KOPT-K1 (cell line): Measurements from ENCODE around the gene CLK3.

ENCODE experiments used
- H3K27ac ChIP-seq: fragments of 200-600 bp; sonication (generic); 2 replicates; pipeline ENCODE4 v1.5.1; 2016; ENCODE audit warnings: antibody characterized with exemption, mild to moderate bottlenecking, low read depth, low read length; ENCODE audit not compliant: poor library complexity, severe bottlenecking
- H3K36me3 ChIP-seq: fragments of 200-600 bp; sonication (generic); 2 replicates; pipeline ENCODE4 v1.5.1; 2017; ENCODE audit warnings: antibody characterized with exemption, mild to moderate bottlenecking, low read length, moderate library complexity; ENCODE audit not compliant: insufficient read depth
- H3K9me3 ChIP-seq: fragments of 200-600 bp; sonication (generic); 2 replicates; pipeline ENCODE4 v1.5.1; 2017; ENCODE audit warnings: antibody characterized with exemption, low read length, mild to moderate bottlenecking; ENCODE audit not compliant: insufficient read depth, poor library complexity, severe bottlenecking

The CLK3 gene

DNA sequence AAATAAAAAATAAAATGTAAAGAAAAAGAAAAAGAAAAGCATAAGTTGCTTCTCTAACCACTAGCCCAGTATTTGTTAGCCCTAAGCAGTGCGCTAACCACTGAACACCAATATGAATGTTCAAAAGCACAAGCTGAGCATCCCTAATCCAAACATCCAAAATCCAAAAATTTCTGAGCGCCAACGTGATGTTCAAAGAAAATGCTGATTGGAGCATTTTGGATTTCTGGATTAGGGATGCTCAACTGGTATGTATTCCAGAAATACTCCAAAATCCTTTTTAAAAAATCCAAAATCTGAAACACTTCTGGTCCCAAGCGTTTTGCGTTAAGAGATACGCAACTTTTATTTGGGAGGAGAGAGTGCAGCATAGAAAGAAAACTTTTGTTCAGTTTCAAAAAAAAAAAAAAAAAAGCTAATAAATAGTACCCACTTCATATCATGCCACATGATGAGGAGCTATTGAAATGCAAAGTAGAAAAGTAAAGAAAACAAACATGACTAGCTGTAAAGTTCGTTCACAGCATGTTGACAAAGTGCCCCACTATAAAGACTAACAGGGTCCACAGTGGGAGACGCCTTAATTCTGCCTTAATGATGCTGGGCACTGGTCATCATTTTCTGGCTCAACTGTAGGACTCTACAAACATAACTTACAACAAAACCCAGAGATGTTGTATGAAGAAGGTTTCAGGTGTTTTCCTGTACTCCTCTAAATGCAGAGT, 47.8 kb downstream of the CLK3 start:
- Histone ChIP-seq H3K27ac (no peak overlapping the region), H3K36me3 (peaks cover 10% of the 10 kb centered on the region), H3K9me3 (no peaks in the 10 kb centered on the region)

DNA sequence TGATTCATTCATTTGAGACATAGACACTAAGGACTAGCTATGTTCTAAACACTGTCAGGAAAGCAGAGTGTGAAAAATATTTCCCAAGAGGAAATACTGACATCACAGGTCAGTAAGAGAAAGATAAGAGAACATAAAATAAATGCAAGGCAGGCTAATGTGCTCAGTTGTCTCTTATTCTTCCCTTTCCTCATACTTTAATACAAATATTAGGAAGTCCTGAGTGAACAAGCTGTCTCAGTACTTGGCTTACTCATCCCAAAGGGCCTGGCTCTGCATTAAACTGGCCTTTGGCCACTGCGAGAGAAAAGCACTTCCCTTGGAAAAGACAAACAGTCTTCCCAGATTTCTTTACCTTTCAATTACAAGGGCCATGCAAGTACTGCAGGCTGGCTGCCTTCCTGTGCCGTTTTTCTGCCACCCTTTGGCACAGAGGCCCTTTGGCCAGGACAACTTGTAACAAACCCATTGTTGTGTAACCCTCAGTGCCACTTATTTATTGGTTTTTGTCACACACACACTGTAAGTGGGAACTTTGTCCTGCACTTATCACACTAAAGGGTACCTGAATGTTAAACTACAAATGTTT, 48.5 kb downstream of the CLK3 start:
- H3K27ac ChIP-seq: no peak overlapping the region
- peaks cover 15% of the 10 kb centered on the region for H3K36me3 ChIP-seq
- H3K9me3 ChIP-seq: no peaks in the 10 kb centered on the region

DNA sequence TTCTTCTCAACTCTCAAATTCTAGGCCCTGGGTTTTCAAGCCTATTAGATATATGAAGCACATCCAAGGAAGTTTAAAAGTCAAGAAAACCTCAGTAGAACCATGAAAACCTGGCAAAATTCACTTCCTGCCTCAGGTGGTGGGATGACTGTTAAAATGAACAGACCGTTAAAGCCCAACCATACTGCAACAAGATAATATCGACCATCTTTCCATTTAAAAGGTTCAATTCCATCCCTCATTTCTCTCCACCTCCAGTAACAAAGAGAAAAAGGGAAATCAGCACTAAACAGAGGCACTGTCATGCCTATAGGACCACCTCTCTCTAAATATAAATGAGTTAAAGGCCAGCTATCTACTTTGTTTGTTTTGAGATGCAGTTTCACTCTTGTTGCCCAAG, 49.0 kb downstream of the CLK3 start:
- no peaks in the 10 kb centered on the region for H3K9me3 ChIP-seq
- no peak overlapping the region for H3K27ac ChIP-seq
- peaks cover 18% of the 10 kb centered on the region for H3K36me3 ChIP-seq

DNA sequence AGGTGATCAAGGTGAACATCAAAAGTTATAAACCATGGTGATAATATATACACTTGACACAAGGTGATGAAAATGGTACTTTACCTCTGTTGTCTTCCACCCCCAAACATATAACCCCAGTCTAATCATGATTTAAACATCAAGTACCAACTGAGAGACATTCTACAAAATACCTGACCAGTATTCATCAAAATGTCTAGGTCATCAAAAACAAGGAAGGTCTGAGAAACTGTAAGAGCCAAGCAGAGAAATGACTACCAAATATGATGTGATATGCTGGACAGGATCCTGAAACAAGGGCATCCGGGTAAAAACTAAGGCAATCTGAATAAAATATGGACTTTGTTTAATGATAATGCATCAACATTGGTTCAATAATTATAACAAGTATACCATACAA, 52.3 kb downstream of the CLK3 start:
- Histone ChIP-seq H3K27ac (no peak overlapping the region), H3K9me3 (no peaks in the 10 kb centered on the region), H3K36me3 (peaks cover 47% of the 10 kb centered on the region)

- Histone ChIP-seq H3K27ac (no peak overlapping the region), H3K36me3 (peaks cover 56% of the 10 kb centered on the region), H3K9me3 (no peaks in the 10 kb centered on the region)
Observed at GRCh38 chr15:74669627-74670026, 54.0 kb downstream of the CLK3 start.

GRCh38 chr15:74674161-74674560, 58.5 kb downstream of the CLK3 start:
- no peaks in the 10 kb centered on the region for H3K9me3 ChIP-seq
- H3K36me3 ChIP-seq: peaks cover 45% of the 10 kb centered on the region
- H3K27ac ChIP-seq: no peak overlapping the region

- H3K9me3 ChIP-seq: no peaks in the 10 kb centered on the region
- H3K36me3 ChIP-seq: peaks cover 23% of the 10 kb centered on the region
- no peak overlapping the region for H3K27ac ChIP-seq
Observed at GRCh38 chr15:74676801-74677200, 61.2 kb downstream of the CLK3 start.
